H9 (cell line): ENCODE measurements around the gene TOMM40L. TPM values are rescaled to one million over a fixed set of nuclear protein-coding genes. Genes with fewer than 3 reads are reported as not detected.
A peak's percentile ranks its signal among the peaks of the same experiment; 100 is the strongest.

Experiments used
- DNase-seq: peaks from one replicate; pipeline ENCODE4 v3.0.0-alpha.2; 2017
- H2AFZ ChIP-seq: one replicate; pipeline ENCODE4 v1.6.1; 2013; ENCODE audit warnings: mild to moderate bottlenecking, low read length, control low read depth, moderate library complexity
- H2AK5ac ChIP-seq: 2 replicates; pipeline ENCODE4 v1.6.1; 2013; ENCODE audit warnings: low read length, control low read depth, mixed read lengths; ENCODE audit not compliant: insufficient read length
- H2BK120ac ChIP-seq: one replicate; pipeline ENCODE4 v1.6.1; 2013; ENCODE audit warnings: low read depth, mild to moderate bottlenecking, low read length, control low read depth, inconsistent platforms; ENCODE audit not compliant: poor library complexity, severe bottlenecking
- H2BK12ac ChIP-seq: 2 replicates; pipeline ENCODE4 v1.6.1; 2013; ENCODE audit warnings: low read length, control low read depth, mixed read lengths, low read depth; ENCODE audit not compliant: insufficient read length
- H2BK15ac ChIP-seq: 2 replicates; pipeline ENCODE4 v1.6.1; 2013; ENCODE audit warnings: low read depth, low read length, control low read depth
- H2BK20ac ChIP-seq: one replicate; pipeline ENCODE4 v1.6.1; 2013; ENCODE audit warnings: low read depth, mild to moderate bottlenecking, low read length, control low read depth, inconsistent platforms; ENCODE audit not compliant: poor library complexity, severe bottlenecking
- H2BK5ac ChIP-seq: 2 replicates; pipeline ENCODE4 v1.6.1; 2013; ENCODE audit warnings: low read length, control low read depth, mixed read lengths; ENCODE audit not compliant: insufficient read length
- H3K14ac ChIP-seq: 2 replicates; pipeline ENCODE4 v1.6.1; 2013; ENCODE audit warnings: low read length, control low read depth; ENCODE audit not compliant: insufficient read depth
- H3K18ac ChIP-seq: 2 replicates; pipeline ENCODE4 v1.6.1; 2013; ENCODE audit warnings: low read depth, mild to moderate bottlenecking, mixed read lengths, low read length, control low read depth; ENCODE audit not compliant: insufficient read length
- H3K23ac ChIP-seq: 2 replicates; pipeline ENCODE4 v1.6.1; 2013; ENCODE audit warnings: low read length, control low read depth, mixed read lengths, low read depth; ENCODE audit not compliant: insufficient read length
- H3K23me2 ChIP-seq: 2 replicates; pipeline ENCODE4 v1.6.1; 2013; ENCODE audit warnings: low read depth, mild to moderate bottlenecking, mixed read lengths, low read length, control low read depth; ENCODE audit not compliant: insufficient read length, poor library complexity, severe bottlenecking
- H3K27ac ChIP-seq: 2 replicates; pipeline ENCODE4 v1.5.1; 2013; ENCODE audit warnings: low read length, control low read depth, mixed read lengths, low read depth; ENCODE audit not compliant: insufficient read length
- H3K27me3 ChIP-seq: 2 replicates; pipeline ENCODE4 v1.6.1; 2013; ENCODE audit warnings: low read length, control low read depth, inconsistent platforms; ENCODE audit not compliant: insufficient read depth
- H3K4ac ChIP-seq: 2 replicates; pipeline ENCODE4 v1.6.1; 2013; ENCODE audit warnings: low read depth, mild to moderate bottlenecking, control low read depth, inconsistent platforms, low read length, moderate library complexity
- H3K4me1 ChIP-seq: 2 replicates; pipeline ENCODE4 v1.6.1; 2013; ENCODE audit warnings: low read length, control low read depth, inconsistent platforms; ENCODE audit not compliant: insufficient read depth
- H3K4me2 ChIP-seq: 2 replicates; pipeline ENCODE4 v1.6.1; 2013; ENCODE audit warnings: low read length, control low read depth, mixed read lengths; ENCODE audit not compliant: insufficient read length, insufficient read depth
- H3K56ac ChIP-seq: 2 replicates; pipeline ENCODE4 v1.6.1; 2013; ENCODE audit warnings: low read depth, mild to moderate bottlenecking, mixed read lengths, low read length, control low read depth; ENCODE audit not compliant: insufficient read length
- H3K79me1 ChIP-seq: 2 replicates; pipeline ENCODE4 v1.6.1; 2013; ENCODE audit warnings: low read depth, mild to moderate bottlenecking, moderate library complexity, low read length, control low read depth, inconsistent platforms; ENCODE audit not compliant: insufficient read depth, poor library complexity, severe bottlenecking
- H3K79me2 ChIP-seq: 2 replicates; pipeline ENCODE4 v1.6.1; 2013; ENCODE audit warnings: low read length, control low read depth, inconsistent platforms; ENCODE audit not compliant: insufficient read depth
- H3K9ac ChIP-seq: 2 replicates; pipeline ENCODE4 v1.6.1; 2013; ENCODE audit warnings: low read length, control low read depth, mixed read lengths; ENCODE audit not compliant: insufficient read length; ENCODE audit errors: extremely low read depth
- H3K9me3 ChIP-seq: one replicate; pipeline ENCODE4 v1.6.1; 2013; ENCODE audit warnings: low read depth, low read length, inconsistent platforms; ENCODE audit not compliant: control insufficient read depth
- H3T11ph ChIP-seq: one replicate; pipeline ENCODE4 v1.6.1; 2013; ENCODE audit warnings: mild to moderate bottlenecking, low read length, control low read depth, inconsistent platforms
- H4K20me1 ChIP-seq: one replicate; pipeline ENCODE4 v1.6.1; 2013; ENCODE audit not compliant: control insufficient read depth, insufficient read length, insufficient read depth
- H4K5ac ChIP-seq: 2 replicates; pipeline ENCODE4 v1.6.1; 2013; ENCODE audit warnings: low read depth, mild to moderate bottlenecking, mixed read lengths, low read length, control low read depth; ENCODE audit not compliant: insufficient read length
- H4K8ac ChIP-seq: replicated peaks from 2 replicates; pipeline ENCODE4 v1.6.1; 2013; ENCODE audit warnings: low read length, control low read depth, mixed read lengths, low read depth; ENCODE audit not compliant: insufficient read length
- H4K91ac ChIP-seq: 2 replicates; pipeline ENCODE4 v1.6.1; 2013; ENCODE audit warnings: low read depth, mild to moderate bottlenecking, moderate library complexity, mixed read lengths, low read length, control low read depth; ENCODE audit not compliant: insufficient read length
- H3K27ac Mint-ChIP-seq, 3 experiments: 2 replicates in 2 of 3; 3 replicates in 1 of 3; pipeline ENCODE4 v1.8.0; 2020 to 2021; ENCODE audit warnings: mixed read lengths in 3 of 3, mild to moderate bottlenecking in 1 of 3, moderate library complexity in 1 of 3
- H3K27me3 Mint-ChIP-seq: 2 replicates; pipeline ENCODE4 v1.8.0; 2021; ENCODE audit warnings: low read depth, mild to moderate bottlenecking, moderate library complexity, mixed read lengths
- H3K36me3 Mint-ChIP-seq, 3 experiments: 2 replicates in 2 of 3; 3 replicates in 1 of 3; pipeline ENCODE4 v1.8.0; 2020 to 2021; ENCODE audit warnings: low read depth in 3 of 3, mixed read lengths in 3 of 3; ENCODE audit not compliant: insufficient read depth in 1 of 3
- H3K4me1 Mint-ChIP-seq, 2 experiments: 2 replicates each; pipeline ENCODE4 v1.8.0; 2020; ENCODE audit warnings: mixed read lengths in 2 of 2
- H3K4me3 Mint-ChIP-seq, 2 experiments: 2 replicates in 1 of 2; 3 replicates in 1 of 2; pipeline ENCODE4 v1.8.0; 2020 to 2021; ENCODE audit warnings: mild to moderate bottlenecking in 2 of 2, mixed read lengths in 2 of 2, moderate library complexity in 1 of 2
- H3K9me3 Mint-ChIP-seq, 2 experiments: 2 replicates in 1 of 2; 3 replicates in 1 of 2; pipeline ENCODE4 v1.8.0; 2020; ENCODE audit warnings: mild to moderate bottlenecking in 2 of 2, mixed read lengths in 2 of 2, moderate library complexity in 1 of 2
- CTCF ChIP-seq: fragments of 200-600 bp; sonication (generic); conservative IDR thresholded peaks from 3 replicates; pipeline ENCODE4 v1.8.0; 2021; ENCODE audit warnings: antibody characterized with exemption, mild to moderate bottlenecking
- WGBS: extraction: QIAGEN DNeasy Blood & Tissue Kit; methylation state at CpG from one replicate; pipeline ENCODE4 v1.1.7; 2013; ENCODE audit warnings: missing lambda C conversion rate, low lambda C conversion rate, mixed read lengths; ENCODE audit not compliant: insufficient read length; ENCODE audit errors: extremely low coverage; 5-methylcytosine and 5-hydroxymethylcytosine counted together
- total RNA-seq: library from RNA; stranded (reverse); gene quantifications from 2 replicates; pipeline ENCODE4 v1.2.1, GENCODE V29; 2021

TOMM40L gene
- total RNA-seq, 1 experiment from 2014 or later: 13.5 TPM

GRCh38 chr1:161226759-161227158 is 899 bp downstream of the TOMM40L start:
- Mint-ChIP-seq H3K4me1 (peaks cover 23 to 40% of the 10 kb centered on the region in 2 experiments), H3K9me3 (no peaks in the 10 kb centered on the region), H3K36me3 (peaks cover 18 to 22% (median 20%) of the 10 kb centered on the region in 3 experiments; a peak in 6 of 7 replicates), H3K27ac (peak overlapping the region in 2 of 3 experiments; percentile 98 to 99; a peak in 5 of 7 replicates), H3K27me3 (no peaks in the 10 kb centered on the region), H3K4me3 (peak overlapping the region; percentile 99 to 100)
- no peaks in the 10 kb centered on the region for H3K79me1 ChIP-seq
- H3T11ph ChIP-seq: no peak overlapping the region
- no peaks in the 10 kb centered on the region for H3K9me3 ChIP-seq
- no peak overlapping the region for H2AFZ ChIP-seq
- H3K4me1 ChIP-seq: peaks cover 8% of the 10 kb centered on the region; the same call in 1 of the 2 replicates
- no peak overlapping the region for H2AK5ac ChIP-seq
- H3K4me2 ChIP-seq: peak overlapping the region; percentile 79
- no peak overlapping the region for H3K4ac ChIP-seq
- H2BK120ac ChIP-seq: no peak overlapping the region
- TF ChIP-seq CTCF: no peak
- H3K27me3 ChIP-seq: no peaks in the 10 kb centered on the region
- H2BK12ac ChIP-seq: no peak overlapping the region
- no peak overlapping the region for H3K23ac ChIP-seq
- WGBS: no CpG with 5 or more reads among the region's 3 CpGs
- no peak overlapping the region for H4K91ac ChIP-seq
- H2BK15ac ChIP-seq: no peak overlapping the region
- no peak overlapping the region for H4K5ac ChIP-seq
- DNase-seq: no peak
- H2BK5ac ChIP-seq: no peak overlapping the region
- no peak overlapping the region for H3K18ac ChIP-seq
- H2BK20ac ChIP-seq: no peak overlapping the region
- H4K8ac ChIP-seq: no peak overlapping the region
- H4K20me1 ChIP-seq: no peaks in the 10 kb centered on the region
- no peak overlapping the region for H3K56ac ChIP-seq
- no peak overlapping the region for H3K14ac ChIP-seq
- peak overlapping the region; percentile 39 for H3K9ac ChIP-seq
- no peaks in the 10 kb centered on the region for H3K79me2 ChIP-seq
- H3K27ac ChIP-seq: no peak overlapping the region
- H3K23me2 ChIP-seq: no peaks in the 10 kb centered on the region
